Caco-2 (cell line): ENCODE data around the gene RUNX2. TPM values are rescaled to one million over a fixed set of nuclear protein-coding genes. Genes with fewer than 3 reads are reported as not detected.

Source experiments
- BruUV-seq: library from RNA; stranded (reverse); fragments of 400-500 nt; replicated peaks from 2 replicates; lab custom pipeline; 2021; lab: Mats Ljungman, UMichigan
- CTCF ChIA-PET: fragments of 300-600 bp; sonication (Branson Sonifier 250); formaldehyde crosslinking; loops from one replicate; lab custom pipeline; 2022; ENCODE audit warnings: antibody characterized with exemption; lab: Charles Lee
- POLR2A ChIA-PET: fragments of 300-600 bp; sonication (Branson Sonifier 250); formaldehyde crosslinking; loops from one replicate; lab custom pipeline; 2022; ENCODE audit warnings: antibody characterized with exemption; lab: Charles Lee
- DNase-seq, 2 experiments: peaks; one replicate each; pipeline versions ENCODE4 v3.0.0 to v3.0.0-alpha.2; 2020 to 2022
- H3K27me3 ChIP-seq: replicated peaks from 2 replicates; pipeline ENCODE4 v1.6.0; 2011; ENCODE audit warnings: low read length; ENCODE audit not compliant: control insufficient read depth, insufficient read depth
- H3K36me3 ChIP-seq: 2 replicates; pipeline ENCODE4 v1.5.1; 2011; ENCODE audit warnings: low read length; ENCODE audit not compliant: control insufficient read depth, insufficient read depth
- H3K4me1 ChIP-seq: fragments of 250-450 bp; sonication (Bioruptor Pico); 2 replicates; pipeline ENCODE4 v1.5.1; 2020; ENCODE audit warnings: mild to moderate bottlenecking
- H3K4me3 ChIP-seq: 2 replicates; pipeline ENCODE4 v1.5.1; 2011; ENCODE audit warnings: low read depth, mild to moderate bottlenecking, control low read depth, low read length
- H3K9me3 ChIP-seq: fragments of 250-450 bp; sonication (Bioruptor Pico); 2 replicates; pipeline ENCODE4 v1.5.1; 2020; ENCODE audit warnings: mild to moderate bottlenecking, moderate library complexity
- H3K27ac Mint-ChIP-seq: one replicate; pipeline ENCODE4 v1.8.0; 2022; ENCODE audit warnings: mixed read lengths; ENCODE audit not compliant: unreplicated experiment
- H3K27me3 Mint-ChIP-seq: one replicate; pipeline ENCODE4 v1.8.0; 2022; ENCODE audit warnings: mixed read lengths; ENCODE audit not compliant: insufficient read depth, unreplicated experiment
- H3K36me3 Mint-ChIP-seq: one replicate; pipeline ENCODE4 v1.8.0; 2022; ENCODE audit warnings: mild to moderate bottlenecking, mixed read lengths; ENCODE audit not compliant: insufficient read depth, unreplicated experiment
- H3K4me1 Mint-ChIP-seq: one replicate; pipeline ENCODE4 v1.8.0; 2022; ENCODE audit warnings: low read depth, mixed read lengths; ENCODE audit not compliant: unreplicated experiment
- H3K4me3 Mint-ChIP-seq: one replicate; pipeline ENCODE4 v1.8.0; 2022; ENCODE audit warnings: mild to moderate bottlenecking, moderate library complexity, mixed read lengths; ENCODE audit not compliant: unreplicated experiment
- H3K9me3 Mint-ChIP-seq: one replicate; pipeline ENCODE4 v1.8.0; 2022; ENCODE audit warnings: mixed read lengths; ENCODE audit not compliant: unreplicated experiment
- CTCF ChIP-seq, 2 experiments: fragments of 200-600 bp in 1 of 2; IDR thresholded peaks; 1 replicate in 1 of 2; 2 replicates in 1 of 2; pipeline versions ENCODE4 v1.5.1 to v1.8.0; 2011 to 2022; ENCODE audit warnings: antibody characterized with exemption in 1 of 2, control low read depth in 1 of 2, inconsistent platforms in 1 of 2, low read depth in 1 of 2, low read length in 1 of 2, mild to moderate bottlenecking in 1 of 2, moderate library complexity in 1 of 2; ENCODE audit not compliant: insufficient read depth in 1 of 2, severe bottlenecking in 1 of 2, unreplicated experiment in 1 of 2
- intact Hi-C: fragments of 100-400 bp; cut with micrococcal nuclease; formaldehyde crosslinking; loops from one replicate; pipeline ENCODE4 v1.10.0; 2022; ENCODE audit not compliant: unreplicated experiment
- total RNA-seq: library from RNA; stranded (reverse); gene quantifications from 2 replicates; pipeline ENCODE4 v1.2.3, GENCODE V29; 2022

The RUNX2 gene
- total RNA-seq, 1 experiment from 2014 or later: not detected

DNA sequence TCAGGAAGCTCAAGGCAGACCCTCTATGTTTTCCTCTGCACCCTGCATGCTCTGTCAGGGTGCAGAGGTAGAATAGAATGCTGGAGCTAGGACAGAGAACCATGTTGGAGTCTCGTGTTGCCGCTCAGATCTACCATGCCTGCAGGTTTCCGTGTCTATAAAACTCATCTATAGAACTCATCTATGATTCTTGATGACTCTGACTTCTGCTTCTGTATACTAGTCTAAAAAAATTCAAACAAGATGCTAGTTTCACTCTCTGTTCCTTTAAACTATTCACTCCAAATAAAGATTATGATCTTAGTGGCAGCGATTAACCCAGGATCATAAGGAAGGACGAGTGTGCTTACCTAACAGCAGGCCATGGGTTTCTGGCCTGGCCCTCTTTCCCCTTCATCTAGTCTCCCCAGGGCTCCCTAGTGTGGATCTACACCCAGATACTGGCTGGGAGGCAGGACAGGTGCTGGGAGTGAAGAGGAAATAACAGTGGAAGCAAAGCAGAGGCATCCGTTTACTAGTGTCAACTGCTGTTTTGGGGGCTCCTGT is 212.3 kb downstream of the RUNX2 start:
- ChIA-PET POLR2A (no interaction called here), CTCF (no interaction called here)
- no peaks in the 10 kb centered on the region for H3K9me3 ChIP-seq
- H3K4me3 ChIP-seq: no peak overlapping the region
- Mint-ChIP-seq H3K27me3 (no peaks in the 10 kb centered on the region), H3K4me1 (peaks cover 23% of the 10 kb centered on the region), H3K27ac (no peak overlapping the region), H3K4me3 (no peak overlapping the region), H3K36me3 (no peaks in the 10 kb centered on the region), H3K9me3 (no peaks in the 10 kb centered on the region)
- DNase-seq: no peak
- H3K4me1 ChIP-seq: peaks cover 8% of the 10 kb centered on the region
- TF ChIP-seq CTCF (IDR thresholded peaks at IDR 0.05; ENCODE audit: insufficient read depth in 1 of 2, low read depth in 1 of 2, low read length in 1 of 2, severe bottlenecking in 1 of 2, unreplicated experiment in 1 of 2): no peak
- intact Hi-C loops: no loop called here
- no peaks in the 10 kb centered on the region for H3K27me3 ChIP-seq
- no TSS peak for BruUV-seq
- no peaks in the 10 kb centered on the region for H3K36me3 ChIP-seq

DNA sequence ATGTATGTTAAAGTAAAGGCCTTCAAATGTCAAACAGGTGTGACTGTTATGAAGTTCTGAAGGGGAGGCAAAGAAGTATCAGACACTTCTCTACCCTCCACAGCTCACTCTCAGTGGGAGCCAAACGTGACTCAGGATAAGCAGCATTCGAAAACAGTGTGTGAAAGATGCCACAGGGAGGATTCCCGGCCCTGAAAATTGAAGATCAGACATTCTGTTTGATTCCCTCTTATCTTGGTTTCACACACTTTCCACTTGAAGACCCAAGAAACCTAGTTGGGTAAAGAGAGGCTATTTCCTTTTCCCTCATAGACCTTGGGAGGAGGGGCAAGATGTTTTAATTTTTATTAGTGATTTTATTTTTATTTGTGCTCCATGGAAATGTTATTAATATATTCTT is 213.8 kb downstream of the RUNX2 start:
- Mint-ChIP-seq H3K9me3 (no peaks in the 10 kb centered on the region), H3K4me1 (peaks cover 16% of the 10 kb centered on the region), H3K27me3 (no peaks in the 10 kb centered on the region), H3K4me3 (no peak overlapping the region), H3K27ac (no peak overlapping the region), H3K36me3 (no peaks in the 10 kb centered on the region)
- no peaks in the 10 kb centered on the region for H3K27me3 ChIP-seq
- H3K9me3 ChIP-seq: no peaks in the 10 kb centered on the region
- no peaks in the 10 kb centered on the region for H3K4me1 ChIP-seq
- DNase-seq: no peak
- BruUV-seq: no TSS peak
- no peak for TF ChIP-seq CTCF (IDR thresholded peaks at IDR 0.05; ENCODE audit: insufficient read depth in 1 of 2, low read depth in 1 of 2, low read length in 1 of 2, severe bottlenecking in 1 of 2, unreplicated experiment in 1 of 2)
- ChIA-PET POLR2A (no interaction called here), CTCF (no interaction called here)
- H3K4me3 ChIP-seq: no peak overlapping the region
- intact Hi-C loops: no loop called here
- H3K36me3 ChIP-seq: no peaks in the 10 kb centered on the region

GRCh38 chr6:45543298-45544235 is 215.4 kb downstream of the RUNX2 start:
- Mint-ChIP-seq H3K36me3 (no peaks in the 10 kb centered on the region), H3K27ac (no peak overlapping the region), H3K4me1 (peaks cover 15% of the 10 kb centered on the region), H3K27me3 (no peaks in the 10 kb centered on the region), H3K4me3 (no peak overlapping the region), H3K9me3 (no peaks in the 10 kb centered on the region)
- DNase-seq: no peak
- TF ChIP-seq CTCF (IDR thresholded peaks at IDR 0.05; ENCODE audit: insufficient read depth in 1 of 2, low read depth in 1 of 2, low read length in 1 of 2, severe bottlenecking in 1 of 2, unreplicated experiment in 1 of 2): no peak
- CTCF ChIA-PET: no interaction called here
- Histone ChIP-seq H3K4me3 (no peak overlapping the region), H3K36me3 (no peaks in the 10 kb centered on the region), H3K9me3 (no peaks in the 10 kb centered on the region), H3K4me1 (no peaks in the 10 kb centered on the region), H3K27me3 (no peaks in the 10 kb centered on the region)
- intact Hi-C loops: no loop called here
- BruUV-seq: no TSS peak
- POLR2A ChIA-PET: no interaction called here
